Retina (tissue), 1 donor: Measurements from ENCODE around the gene EXOC6.
"Not testable (repeated sequence)": the region's sequence is repeated elsewhere in the genome, so short reads cannot be mapped to it uniquely, and the experiment has no call there.

ENCODE experiments used
- DNase-seq: peaks from one replicate; pipeline ENCODE4 v3.0.0-alpha.2; 2016

Gene EXOC6

GRCh38 chr10:92946491-92946890 lies 98.2 kb downstream of the EXOC6 start:
- DNase-seq, result no peak

- DNase-seq, result not testable (repeated sequence)
These were observed 104.3 kb downstream of the EXOC6 start for GRCh38 chr10:92952573-92952972.

GRCh38 chr10:92957223-92958010 lies 109.1 kb downstream of the EXOC6 start:
- no peak for DNase-seq

GRCh38 chr10:92961638-92962037 lies 113.3 kb downstream of the EXOC6 start:
- no peak for DNase-seq

- peak; percentile 7 for DNase-seq
These were observed 117.0 kb downstream of the EXOC6 start for GRCh38 chr10:92965314-92965713.

- DNase-seq, result no peak
These were observed 119.3 kb downstream of the EXOC6 start for GRCh38 chr10:92967641-92968040.

GRCh38 chr10:92969151-92969550 lies 120.8 kb downstream of the EXOC6 start:
- DNase-seq, result no peak

- DNase-seq, result no peak
These were observed 122.2 kb downstream of the EXOC6 start for GRCh38 chr10:92970301-92971070.

GRCh38 chr10:92972066-92972870 lies 123.9 kb downstream of the EXOC6 start:
- DNase-seq, result no peak

- peak; percentile 35 for DNase-seq
These were observed 124.6 kb downstream of the EXOC6 start for GRCh38 chr10:92972886-92973285.

GRCh38 chr10:92976278-92976677 lies 128.0 kb downstream of the EXOC6 start:
- DNase-seq, result not testable (repeated sequence)

- no peak for DNase-seq
These were observed 140.9 kb downstream of the EXOC6 start for GRCh38 chr10:92989250-92989649.

GRCh38 chr10:92990615-92991014 lies 142.3 kb downstream of the EXOC6 start:
- no peak for DNase-seq

GRCh38 chr10:92991513-92991912 lies 143.2 kb downstream of the EXOC6 start:
- no peak for DNase-seq

- no peak for DNase-seq
These were observed 145.5 kb downstream of the EXOC6 start for GRCh38 chr10:92993699-92994272.

- DNase-seq, result no peak
These were observed 147.2 kb downstream of the EXOC6 start for GRCh38 chr10:92995509-92995908.

GRCh38 chr10:92997620-92998019 lies 149.3 kb downstream of the EXOC6 start:
- DNase-seq, result no peak

- DNase-seq, result no peak
These were observed 150.9 kb downstream of the EXOC6 start for GRCh38 chr10:92999191-92999590.

- peak; percentile 21 for DNase-seq
These were observed 158.2 kb downstream of the EXOC6 start for GRCh38 chr10:93006435-93007039.

- DNase-seq, result no peak
These were observed 167.4 kb downstream of the EXOC6 start for GRCh38 chr10:93015722-93016121.

- DNase-seq, result no peak
These were observed 174.8 kb downstream of the EXOC6 start for GRCh38 chr10:93023013-93023650.

- no peak for DNase-seq
These were observed 177.8 kb downstream of the EXOC6 start for GRCh38 chr10:93026072-93026471.
